Upper lobe of right lung (tissue), 1 donor: ENCODE data around the gene HIVEP3. TPM values are rescaled to one million over a fixed set of nuclear protein-coding genes. Genes with fewer than 3 reads are reported as not detected.

Experiments
- ATAC-seq: fragments of 200-7000 bp; cut with Tn5 transposase; one replicate; pipeline ENCODE4 v1.9.1; 2020; ENCODE audit warnings: mild to moderate bottlenecking, moderate library complexity
- DNase-seq: peaks from one replicate; pipeline ENCODE4 v3.0.0-alpha.2; 2020
- H3K27ac ChIP-seq: fragments of 200-600 bp; one replicate; pipeline ENCODE4 v1.8.0; 2022
- H3K27me3 ChIP-seq: fragments of 200-600 bp; one replicate; pipeline ENCODE4 v1.8.0; 2022; ENCODE audit warnings: mild to moderate bottlenecking
- H3K36me3 ChIP-seq: fragments of 200-600 bp; one replicate; pipeline ENCODE4 v1.8.0; 2022
- H3K4me1 ChIP-seq: fragments of 200-600 bp; one replicate; pipeline ENCODE4 v1.8.0; 2022
- H3K4me3 ChIP-seq: fragments of 200-600 bp; one replicate; pipeline ENCODE4 v1.8.0; 2022; ENCODE audit warnings: mild to moderate bottlenecking
- H3K9me3 ChIP-seq: fragments of 200-600 bp; one replicate; pipeline ENCODE4 v1.8.0; 2022
- intact Hi-C: fragments of 100-400 bp; cut with DNase I; formaldehyde crosslinking; loops from one replicate; pipeline ENCODE4 v1.11.0; 2022
- total RNA-seq: library from RNA; stranded (reverse); fragmentation: NEBNext Ultra II Directional; extraction: Animal tissue kit (Norgen Biotek cat#: 25700); gene quantifications from one replicate; pipeline ENCODE4 v1.2.1, GENCODE V29; 2021
- TF ChIP-seq, protein P1 (sequence below): fragments of 200-600 bp; IDR thresholded peaks from one replicate; pipeline ENCODE4 v1.8.0; 2022; ENCODE audit warnings: antibody characterized with exemption
- donor health status: DM: no; HTN: yes; CAD: no; lungs with severe emphysema.

HIVEP3 gene
- total RNA-seq, 1 donor from 2014 or later = 16.6 TPM

DNA sequence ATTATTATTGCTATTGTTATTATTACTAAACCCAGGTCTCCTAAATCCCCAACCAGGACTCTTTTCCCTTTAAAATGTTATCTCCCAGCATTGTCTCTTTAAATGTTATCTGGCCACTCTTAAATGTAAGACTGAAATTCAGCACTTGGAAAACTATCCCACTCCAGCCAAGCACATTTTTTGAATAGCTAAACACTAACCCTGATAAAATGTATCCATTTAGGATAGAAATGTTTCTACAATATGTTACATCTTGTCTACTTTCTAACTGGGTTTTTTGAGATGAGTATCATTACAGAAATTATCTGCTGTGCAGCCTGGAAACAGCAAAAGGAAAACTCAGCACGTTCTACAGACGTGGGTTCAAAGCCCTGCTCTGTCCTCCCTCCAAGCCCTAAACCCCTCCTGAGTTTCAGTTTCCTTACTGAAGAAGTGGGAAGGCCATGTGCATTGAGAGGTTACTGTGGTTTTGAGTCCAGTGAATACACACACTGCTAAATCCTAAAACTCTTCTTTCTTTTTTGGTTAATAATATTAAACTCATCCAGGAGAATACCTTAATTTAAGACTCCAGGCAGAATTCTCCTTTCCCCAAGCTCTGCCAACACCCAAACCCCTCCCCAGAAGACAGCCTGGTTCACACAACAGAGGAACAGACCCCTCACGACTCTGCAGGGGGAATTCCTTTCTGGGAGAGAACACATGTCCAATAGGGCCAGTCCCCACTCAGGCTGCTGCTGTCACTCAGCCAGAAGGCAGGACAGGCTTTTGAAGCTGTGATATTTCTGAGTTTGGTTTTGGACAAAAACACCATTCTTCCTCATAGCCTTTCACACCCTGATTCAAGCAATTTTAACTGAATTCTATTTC is 41.9 kb downstream of the HIVEP3 start:
- Histone ChIP-seq H3K27me3 (no peaks in the 10 kb centered on the region), H3K4me1 (peaks cover 27% of the 10 kb centered on the region), H3K9me3 (no peaks in the 10 kb centered on the region), H3K36me3 (no peaks in the 10 kb centered on the region), H3K27ac (no peak overlapping the region), H3K4me3 (no peak overlapping the region)
- TF ChIP-seq, protein P1, sequence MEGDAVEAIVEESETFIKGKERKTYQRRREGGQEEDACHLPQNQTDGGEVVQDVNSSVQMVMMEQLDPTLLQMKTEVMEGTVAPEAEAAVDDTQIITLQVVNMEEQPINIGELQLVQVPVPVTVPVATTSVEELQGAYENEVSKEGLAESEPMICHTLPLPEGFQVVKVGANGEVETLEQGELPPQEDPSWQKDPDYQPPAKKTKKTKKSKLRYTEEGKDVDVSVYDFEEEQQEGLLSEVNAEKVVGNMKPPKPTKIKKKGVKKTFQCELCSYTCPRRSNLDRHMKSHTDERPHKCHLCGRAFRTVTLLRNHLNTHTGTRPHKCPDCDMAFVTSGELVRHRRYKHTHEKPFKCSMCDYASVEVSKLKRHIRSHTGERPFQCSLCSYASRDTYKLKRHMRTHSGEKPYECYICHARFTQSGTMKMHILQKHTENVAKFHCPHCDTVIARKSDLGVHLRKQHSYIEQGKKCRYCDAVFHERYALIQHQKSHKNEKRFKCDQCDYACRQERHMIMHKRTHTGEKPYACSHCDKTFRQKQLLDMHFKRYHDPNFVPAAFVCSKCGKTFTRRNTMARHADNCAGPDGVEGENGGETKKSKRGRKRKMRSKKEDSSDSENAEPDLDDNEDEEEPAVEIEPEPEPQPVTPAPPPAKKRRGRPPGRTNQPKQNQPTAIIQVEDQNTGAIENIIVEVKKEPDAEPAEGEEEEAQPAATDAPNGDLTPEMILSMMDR = no peak
- intact Hi-C loops = no loop called here
- DNase-seq (no peak), ATAC-seq (no peak)

DNA sequence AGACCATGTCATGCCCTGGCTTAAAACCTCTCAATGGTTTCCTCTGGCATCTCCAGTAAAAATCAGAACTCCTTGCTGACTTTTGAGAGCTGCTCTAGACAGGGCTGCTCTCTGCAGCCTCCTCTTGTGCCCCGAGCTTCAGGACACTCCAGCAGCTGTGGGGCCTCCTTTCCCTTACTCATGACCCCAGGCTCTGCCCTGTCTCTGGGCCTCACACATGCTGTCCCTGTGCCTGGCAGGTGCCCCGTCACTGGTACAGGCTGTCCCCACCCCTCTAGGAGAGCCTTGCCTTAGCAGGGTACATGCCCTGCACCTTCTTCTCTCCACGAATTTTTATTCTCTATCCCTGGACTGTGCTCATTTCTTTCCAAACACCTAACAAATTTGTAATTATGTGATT is 43.2 kb downstream of the HIVEP3 start:
- TF ChIP-seq, protein P1 = no peak
- Histone ChIP-seq H3K9me3 (no peaks in the 10 kb centered on the region), H3K27me3 (no peaks in the 10 kb centered on the region), H3K27ac (no peak overlapping the region), H3K36me3 (no peaks in the 10 kb centered on the region), H3K4me1 (peaks cover 22% of the 10 kb centered on the region), H3K4me3 (no peak overlapping the region)
- peak; percentile 34 for ATAC-seq
- intact Hi-C loops = no loop called here
- no peak for DNase-seq

DNA sequence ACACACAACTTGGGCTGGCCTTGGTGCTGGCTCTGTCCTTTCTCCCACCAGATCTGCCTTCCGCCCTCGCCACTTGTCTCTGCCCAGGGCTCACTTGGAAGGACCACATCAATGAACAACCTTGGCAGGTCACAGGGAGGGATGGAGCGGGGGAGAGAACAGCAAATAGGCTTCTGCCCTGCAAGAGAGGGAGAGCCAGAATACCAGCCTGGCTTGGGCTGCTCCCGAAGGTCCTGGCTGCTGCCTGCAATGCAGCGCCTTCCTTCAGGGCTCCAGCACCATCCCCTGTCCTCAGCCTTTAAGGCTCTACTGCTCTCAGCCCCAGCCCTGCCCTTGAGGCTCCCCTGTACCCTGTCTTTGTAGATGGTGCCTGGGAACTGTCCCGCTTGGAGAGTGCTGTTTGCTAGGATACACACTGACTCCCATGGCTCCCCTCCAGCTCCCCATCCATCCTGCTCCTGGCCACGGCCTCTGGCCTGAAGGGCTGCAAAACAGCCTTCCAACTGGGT is 43.8 kb downstream of the HIVEP3 start:
- peak; percentile 57 for ATAC-seq
- Histone ChIP-seq H3K27ac (no peak overlapping the region), H3K27me3 (no peaks in the 10 kb centered on the region), H3K4me3 (no peak overlapping the region), H3K36me3 (no peaks in the 10 kb centered on the region), H3K9me3 (no peaks in the 10 kb centered on the region), H3K4me1 (peaks cover 22% of the 10 kb centered on the region)
- TF ChIP-seq, protein P1 = no peak
- intact Hi-C loops = no loop called here
- no peak for DNase-seq

DNA sequence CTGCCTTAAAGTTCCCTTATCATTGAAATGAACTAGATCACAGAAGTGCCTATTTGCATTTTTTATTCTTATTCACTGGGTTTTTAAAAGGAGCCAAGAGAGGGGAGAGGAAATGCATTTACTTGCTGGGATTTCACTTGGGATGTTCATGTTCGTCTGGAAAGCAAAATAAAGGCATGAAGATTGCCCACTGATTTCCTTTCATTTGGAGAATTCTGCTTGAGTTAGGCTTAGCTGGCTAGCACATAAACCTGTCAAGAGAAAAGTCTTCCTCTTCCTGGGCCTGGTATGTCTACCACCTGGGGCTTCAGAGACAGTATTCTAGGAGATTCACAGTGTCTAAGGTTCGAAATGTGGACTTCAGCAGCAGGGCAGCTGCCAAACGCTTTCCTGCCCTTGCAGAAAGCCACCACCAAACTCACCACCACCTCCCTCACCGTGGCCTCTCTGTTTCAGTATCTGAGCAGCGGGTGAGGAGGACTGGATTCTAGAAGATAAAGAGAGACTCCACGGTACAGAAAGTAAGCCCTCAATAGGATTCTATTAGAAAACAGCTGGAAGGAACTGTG is 44.5 kb downstream of the HIVEP3 start:
- peaks cover 22% of the 10 kb centered on the region for H3K4me1 ChIP-seq
- intact Hi-C loops = no loop called here
- no peaks in the 10 kb centered on the region for H3K36me3 ChIP-seq
- ATAC-seq (no peak), DNase-seq (no peak)
- no peak overlapping the region for H3K4me3 ChIP-seq
- TF ChIP-seq, protein P1 = no peak
- H3K9me3 ChIP-seq = no peaks in the 10 kb centered on the region
- no peaks in the 10 kb centered on the region for H3K27me3 ChIP-seq
- H3K27ac ChIP-seq = no peak overlapping the region

DNA sequence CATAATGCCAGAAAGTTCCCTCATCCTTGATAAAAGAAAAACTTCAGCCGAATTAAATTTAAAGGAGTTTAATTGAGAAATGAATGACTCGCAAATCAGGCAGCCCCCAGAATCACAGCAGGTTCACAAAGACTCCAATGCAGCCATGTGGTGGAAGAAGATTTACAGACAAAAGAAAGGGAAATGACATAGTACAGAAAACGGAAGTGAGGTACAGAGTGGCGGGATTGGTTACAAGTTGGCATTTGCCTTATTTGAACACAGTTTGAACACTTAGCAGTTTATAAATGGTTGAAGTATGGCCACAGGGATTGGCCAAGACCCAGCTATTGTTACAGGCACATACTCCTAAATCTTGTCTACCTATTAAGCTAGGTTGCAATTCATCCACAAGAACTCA is 46.6 kb downstream of the HIVEP3 start:
- Histone ChIP-seq H3K27ac (no peak overlapping the region), H3K27me3 (no peaks in the 10 kb centered on the region), H3K9me3 (no peaks in the 10 kb centered on the region), H3K4me1 (peaks cover 17% of the 10 kb centered on the region), H3K36me3 (no peaks in the 10 kb centered on the region), H3K4me3 (no peak overlapping the region)
- ATAC-seq (no peak), DNase-seq (no peak)
- intact Hi-C loops = no loop called here
- TF ChIP-seq, protein P1 = no peak
